Activated naive CD8-positive, alpha-beta T cell treated with anti-CD3 and anti-CD28 coated beads for 36 hours (primary cell): ENCODE data around the gene OBP2B. TPM values are rescaled to one million over a fixed set of nuclear protein-coding genes. Genes with fewer than 3 reads are reported as not detected.
A peak's percentile ranks its signal among the peaks of the same experiment; 100 is the strongest.

Source experiments
- DNase-seq: peaks from one replicate; pipeline ENCODE4 v3.0.0; 2021
- H3K27ac Mint-ChIP-seq: one replicate; pipeline ENCODE4 v1.8.0; 2022; ENCODE audit warnings: mild to moderate bottlenecking, moderate library complexity, mixed read lengths
- H3K27me3 Mint-ChIP-seq: one replicate; pipeline ENCODE4 v1.8.0; 2022; ENCODE audit warnings: mild to moderate bottlenecking, mixed read lengths
- H3K36me3 Mint-ChIP-seq: one replicate; pipeline ENCODE4 v1.8.0; 2021; ENCODE audit warnings: mild to moderate bottlenecking, mixed read lengths
- H3K4me1 Mint-ChIP-seq: one replicate; pipeline ENCODE4 v1.8.0; 2021; ENCODE audit warnings: mixed read lengths
- H3K4me3 Mint-ChIP-seq: one replicate; pipeline ENCODE4 v1.8.0; 2022; ENCODE audit warnings: mild to moderate bottlenecking, moderate library complexity, mixed read lengths
- H3K9me3 Mint-ChIP-seq: one replicate; pipeline ENCODE4 v1.8.0; 2022; ENCODE audit warnings: mixed read lengths
- total RNA-seq, 2 experiments: library from RNA; stranded (reverse); gene quantifications; one replicate each; pipeline ENCODE4 v1.2.3, GENCODE V29; 2021

The OBP2B gene
- total RNA-seq, 2 experiments from 2014 or later: not detected

- DNase-seq: peak; percentile 34
- Mint-ChIP-seq H3K4me1 (no peaks in the 10 kb centered on the region), H3K36me3 (no peaks in the 10 kb centered on the region), H3K27me3 (peaks cover 2% of the 10 kb centered on the region), H3K27ac (peak overlapping the region; percentile 7), H3K9me3 (no peaks in the 10 kb centered on the region), H3K4me3 (no peak overlapping the region)
These were observed 48.1 kb downstream of the OBP2B start for GRCh38 chr9:133160742-133161546.

DNA sequence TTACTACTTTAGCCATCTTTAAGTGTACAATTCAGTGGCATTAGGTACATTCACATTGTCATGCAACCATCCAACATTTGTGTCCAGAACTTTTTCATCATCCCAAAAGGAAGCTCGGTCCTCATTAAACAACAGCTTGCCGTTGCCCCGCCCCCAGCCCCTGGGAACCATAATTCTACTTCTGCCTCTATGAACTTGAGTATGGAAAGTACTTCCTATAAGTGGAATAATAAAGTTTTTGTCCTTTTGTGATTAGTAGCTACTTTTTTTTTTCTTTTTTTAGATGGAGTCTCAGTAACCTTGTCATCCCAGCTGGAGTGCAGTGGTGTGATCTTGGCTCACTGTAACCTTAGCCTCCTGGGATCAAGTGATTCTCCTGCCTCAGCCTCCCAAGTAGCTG lies 50.4 kb downstream of the OBP2B start:
- no peaks in the 10 kb centered on the region for H3K36me3 Mint-ChIP-seq
- no peak for DNase-seq
- peaks cover 2% of the 10 kb centered on the region for H3K27me3 Mint-ChIP-seq
- H3K9me3 Mint-ChIP-seq: no peaks in the 10 kb centered on the region
- no peak overlapping the region for H3K4me3 Mint-ChIP-seq
- no peak overlapping the region for H3K27ac Mint-ChIP-seq
- H3K4me1 Mint-ChIP-seq: no peaks in the 10 kb centered on the region

Other genes starting within 250 kb of the OBP2B start
- gene GFI1B, start 230.6 kb downstream of the OBP2B start, total RNA-seq: not detected
- gene GTF3C5, start 178.3 kb downstream of the OBP2B start, total RNA-seq: 10 to 100 TPM; 85.4 to 90.2 TPM
- gene CEL, start 147.3 kb downstream of the OBP2B start, total RNA-seq: 1 to 10 TPM; 2.3 to 2.8 TPM
- gene RALGDS, start 88.0 kb downstream of the OBP2B start, total RNA-seq: 10 to 100 TPM; 50.3 to 51.9 TPM
- 1 to 10 TPM; 1.6 to 2.9 TPM for gene GBGT1, start 45.3 kb downstream of the OBP2B start, total RNA-seq
- gene ABO, start 66.0 kb upstream of the OBP2B start, total RNA-seq: not detected
- gene SURF6, start 126.9 kb upstream of the OBP2B start, total RNA-seq: 10 to 100 TPM; 31.8 to 33.0 TPM
- 10 to 100 TPM; 42.3 to 45.2 TPM for gene MED22, start 138.9 kb upstream of the OBP2B start, total RNA-seq
- gene RPL7A, start 139.0 kb upstream of the OBP2B start, total RNA-seq: 1,000 to 10,000 TPM; 3,142 to 3,195 TPM
- 10 to 100 TPM; 25.4 to 26.6 TPM for gene SURF1, start 147.2 kb upstream of the OBP2B start, total RNA-seq
- gene SURF2, start 147.3 kb upstream of the OBP2B start, total RNA-seq: 10 to 100 TPM; 30.7 to 32.2 TPM
- gene SURF4, start 166.8 kb upstream of the OBP2B start, total RNA-seq: 100 to 1,000 TPM; 197 to 198 TPM
- gene STKLD1, start 167.1 kb upstream of the OBP2B start, total RNA-seq: under 1 TPM; 0.16 to 0.31 TPM
- 10 to 100 TPM; 45.3 to 47.7 TPM for gene REXO4, start 208.8 kb upstream of the OBP2B start, total RNA-seq
- 1 to 10 TPM; 1.0 to 1.5 TPM for gene ADAMTS13, start 213.1 kb upstream of the OBP2B start, total RNA-seq